ENCODE measurements around the gene CFAP251. TPM values are rescaled to one million over a fixed set of nuclear protein-coding genes. Genes with fewer than 3 reads are reported as not detected.

The CFAP251 gene
- total and polyA plus RNA-seq, 4 donors, result 4.4 to 12.2 (median 8.2) TPM

GRCh38 chr12:121955258-121956237, 37.2 kb downstream of the CFAP251 start:
- 74% methylated on average over 12 of the region's 13 CpGs for WGBS (ENCODE audit: insufficient coverage)
- no peak overlapping the region for H3K4me3 ChIP-seq (ENCODE audit: low read depth, low read length)
- no peaks in the 10 kb centered on the region for H3K27me3 ChIP-seq (ENCODE audit: control insufficient read depth, insufficient read depth, low read length)
- no peaks in the 10 kb centered on the region for H3K9me3 ChIP-seq (ENCODE audit: control insufficient read depth, insufficient read depth, low read length)
- peaks cover 3% of the 10 kb centered on the region for H3K36me3 ChIP-seq (ENCODE audit: control insufficient read depth, insufficient read depth, low read length)
- no peak overlapping the region for H3K27ac ChIP-seq (ENCODE audit: low read depth, low read length)
- DNase-seq (ENCODE audit: low read depth in 4 of 6, low spot score in 6 of 6), result peak in 1 of 6 donors; percentile 83
- H3K4me1 ChIP-seq (ENCODE audit: control insufficient read depth, insufficient read depth, low read length), result peaks cover 4% of the 10 kb centered on the region

- Histone ChIP-seq H3K4me1 (ENCODE audit: control insufficient read depth, insufficient read depth, low read length) (peaks cover 4% of the 10 kb centered on the region), H3K9me3 (ENCODE audit: control insufficient read depth, insufficient read depth, low read length) (no peaks in the 10 kb centered on the region), H3K27ac (ENCODE audit: low read depth, low read length) (no peak overlapping the region), H3K27me3 (ENCODE audit: control insufficient read depth, insufficient read depth, low read length) (no peaks in the 10 kb centered on the region), H3K4me3 (ENCODE audit: low read depth, low read length) (no peak overlapping the region), H3K36me3 (ENCODE audit: control insufficient read depth, insufficient read depth, low read length) (peaks cover 11% of the 10 kb centered on the region)
- WGBS (ENCODE audit: insufficient coverage), result 52% methylated on average over 3 of the region's 6 CpGs
- DNase-seq (ENCODE audit: low read depth in 4 of 6, low spot score in 6 of 6), result peak in 2 of 6 donors; percentile 26 to 90
Observed at GRCh38 chr12:121957861-121958515, 39.6 kb downstream of the CFAP251 start.

GRCh38 chr12:121958541-121959240, 40.3 kb downstream of the CFAP251 start:
- Histone ChIP-seq H3K9me3 (ENCODE audit: control insufficient read depth, insufficient read depth, low read length) (no peaks in the 10 kb centered on the region), H3K4me3 (ENCODE audit: low read depth, low read length) (no peak overlapping the region), H3K4me1 (ENCODE audit: control insufficient read depth, insufficient read depth, low read length) (peaks cover 4% of the 10 kb centered on the region), H3K27ac (ENCODE audit: low read depth, low read length) (no peak overlapping the region), H3K27me3 (ENCODE audit: control insufficient read depth, insufficient read depth, low read length) (no peaks in the 10 kb centered on the region), H3K36me3 (ENCODE audit: control insufficient read depth, insufficient read depth, low read length) (peaks cover 16% of the 10 kb centered on the region)
- DNase-seq (ENCODE audit: low read depth in 4 of 6, low spot score in 6 of 6), result peak in 1 of 6 donors; percentile 80
- 27% methylated on average over 18 of the region's 21 CpGs for WGBS (ENCODE audit: insufficient coverage)

- no peak for DNase-seq (ENCODE audit: low read depth in 4 of 6, low spot score in 6 of 6)
- peaks cover 16% of the 10 kb centered on the region for H3K36me3 ChIP-seq (ENCODE audit: control insufficient read depth, insufficient read depth, low read length)
- no peak overlapping the region for H3K27ac ChIP-seq (ENCODE audit: low read depth, low read length)
- H3K27me3 ChIP-seq (ENCODE audit: control insufficient read depth, insufficient read depth, low read length), result no peaks in the 10 kb centered on the region
- no peak overlapping the region for H3K4me3 ChIP-seq (ENCODE audit: low read depth, low read length)
- no peaks in the 10 kb centered on the region for H3K9me3 ChIP-seq (ENCODE audit: control insufficient read depth, insufficient read depth, low read length)
- WGBS (ENCODE audit: insufficient coverage), result 92% methylated on average over 6 of the region's 7 CpGs
- H3K4me1 ChIP-seq (ENCODE audit: control insufficient read depth, insufficient read depth, low read length), result peaks cover 4% of the 10 kb centered on the region
Observed at GRCh38 chr12:121960541-121960940, 42.1 kb downstream of the CFAP251 start.

GRCh38 chr12:121961195-121961879, 42.9 kb downstream of the CFAP251 start:
- WGBS (ENCODE audit: insufficient coverage), result 100% methylated on average over 1 of the region's 5 CpGs
- no peak overlapping the region for H3K27ac ChIP-seq (ENCODE audit: low read depth, low read length)

DNA sequence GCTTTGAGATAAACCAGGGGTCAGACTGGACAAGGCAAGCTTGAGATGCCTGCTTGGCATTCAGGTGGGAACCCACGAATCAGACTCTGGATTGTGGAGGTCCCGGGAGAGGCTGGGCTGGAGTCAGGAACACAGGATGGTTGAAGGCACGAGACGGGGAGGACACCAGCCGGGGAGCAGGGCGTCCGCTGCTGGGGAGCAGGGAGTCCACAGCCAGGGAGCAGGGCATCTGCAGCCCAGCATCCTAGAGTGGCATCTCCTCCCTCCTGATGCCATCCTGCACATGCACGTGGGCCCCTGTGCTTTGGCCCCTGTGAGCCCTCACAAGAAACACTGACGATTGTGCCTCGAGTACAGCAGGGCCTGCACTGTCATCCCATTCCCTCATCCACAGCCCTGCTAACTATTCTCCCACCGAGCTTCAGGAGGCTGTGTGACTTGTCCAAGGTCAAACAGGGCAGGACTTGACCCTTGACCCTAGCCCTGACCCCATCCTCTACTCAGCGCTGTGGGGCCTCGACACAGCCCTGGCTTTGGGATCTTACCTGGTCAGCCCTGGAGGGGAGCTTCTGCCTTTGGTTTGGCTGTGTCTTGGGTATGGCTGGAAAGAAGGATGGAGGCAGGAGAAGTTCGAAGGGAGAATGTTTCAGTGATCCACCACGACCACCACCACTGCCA, 45.1 kb downstream of the CFAP251 start:
- no peak for DNase-seq (ENCODE audit: low read depth in 4 of 6, low spot score in 6 of 6)
- Histone ChIP-seq H3K27ac (ENCODE audit: low read depth, low read length) (no peak overlapping the region), H3K36me3 (ENCODE audit: control insufficient read depth, insufficient read depth, low read length) (peaks cover 18% of the 10 kb centered on the region), H3K9me3 (ENCODE audit: control insufficient read depth, insufficient read depth, low read length) (no peaks in the 10 kb centered on the region), H3K27me3 (ENCODE audit: control insufficient read depth, insufficient read depth, low read length) (no peaks in the 10 kb centered on the region), H3K4me1 (ENCODE audit: control insufficient read depth, insufficient read depth, low read length) (peaks cover 2% of the 10 kb centered on the region), H3K4me3 (ENCODE audit: low read depth, low read length) (no peak overlapping the region)
- WGBS (ENCODE audit: insufficient coverage), result 89% methylated on average over 11 of the region's 15 CpGs

More at GRCh38 chr12:121961195-121961879, 42.9 kb downstream of the CFAP251 start:
- Histone ChIP-seq H3K9me3 (ENCODE audit: control insufficient read depth, insufficient read depth, low read length) (no peaks in the 10 kb centered on the region), H3K36me3 (ENCODE audit: control insufficient read depth, insufficient read depth, low read length) (peaks cover 16% of the 10 kb centered on the region), H3K27me3 (ENCODE audit: control insufficient read depth, insufficient read depth, low read length) (no peaks in the 10 kb centered on the region), H3K4me3 (ENCODE audit: low read depth, low read length) (no peak overlapping the region), H3K4me1 (ENCODE audit: control insufficient read depth, insufficient read depth, low read length) (peaks cover 4% of the 10 kb centered on the region)
- no peak for DNase-seq (ENCODE audit: low read depth in 4 of 6, low spot score in 6 of 6)

DNA sequence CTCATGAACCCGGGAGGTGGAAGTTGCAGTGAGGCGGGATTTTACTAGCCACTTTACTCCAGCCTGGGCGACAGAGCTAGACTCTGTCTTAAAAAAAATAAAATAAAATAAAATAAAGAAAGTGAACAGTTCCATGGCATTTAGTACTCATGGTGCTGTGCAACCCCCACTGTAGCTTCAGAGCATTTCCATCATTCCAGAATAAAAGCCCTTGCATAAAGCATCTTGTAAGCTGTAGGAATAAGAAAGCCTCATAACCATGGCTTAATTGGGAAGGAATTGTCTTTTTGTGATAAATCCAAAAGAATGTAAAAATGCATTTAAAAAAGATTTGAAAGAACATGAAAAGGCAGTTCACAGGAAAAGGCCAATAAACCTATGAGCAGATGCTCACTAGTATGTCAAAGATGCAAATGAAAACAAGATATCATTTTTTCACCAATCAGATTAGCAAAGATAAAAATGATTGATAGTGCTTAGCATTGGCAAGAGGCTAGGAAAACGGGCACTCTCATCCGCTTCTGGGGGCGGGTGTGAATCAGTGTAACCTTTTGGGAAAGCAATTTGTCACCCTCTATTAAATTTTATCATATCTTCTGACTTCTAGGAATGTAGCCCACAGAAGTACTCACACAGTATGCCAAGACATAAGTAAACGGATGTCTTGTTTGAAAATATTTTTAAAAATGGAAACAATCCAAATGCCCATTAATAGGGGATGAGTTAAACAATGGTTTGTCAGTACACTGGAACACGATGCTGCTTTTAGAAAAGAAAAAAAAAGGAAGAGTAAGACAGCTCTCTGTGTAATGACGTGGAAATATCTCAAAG, 46.6 kb downstream of the CFAP251 start:
- peak in 1 of 6 donors; percentile 69 for DNase-seq (ENCODE audit: low read depth in 4 of 6, low spot score in 6 of 6)
- Histone ChIP-seq H3K9me3 (ENCODE audit: control insufficient read depth, insufficient read depth, low read length) (no peaks in the 10 kb centered on the region), H3K27me3 (ENCODE audit: control insufficient read depth, insufficient read depth, low read length) (no peaks in the 10 kb centered on the region), H3K4me3 (ENCODE audit: low read depth, low read length) (no peak overlapping the region), H3K4me1 (ENCODE audit: control insufficient read depth, insufficient read depth, low read length) (no peaks in the 10 kb centered on the region), H3K27ac (ENCODE audit: low read depth, low read length) (no peak overlapping the region), H3K36me3 (ENCODE audit: control insufficient read depth, insufficient read depth, low read length) (peaks cover 19% of the 10 kb centered on the region)
- WGBS (ENCODE audit: insufficient coverage), result no CpG with 5 or more reads among the region's 9 CpGs

- Histone ChIP-seq H3K27ac (ENCODE audit: low read depth, low read length) (no peak overlapping the region), H3K4me3 (ENCODE audit: low read depth, low read length) (no peak overlapping the region), H3K4me1 (ENCODE audit: control insufficient read depth, insufficient read depth, low read length) (no peaks in the 10 kb centered on the region), H3K9me3 (ENCODE audit: control insufficient read depth, insufficient read depth, low read length) (no peaks in the 10 kb centered on the region), H3K27me3 (ENCODE audit: control insufficient read depth, insufficient read depth, low read length) (no peaks in the 10 kb centered on the region), H3K36me3 (ENCODE audit: control insufficient read depth, insufficient read depth, low read length) (peaks cover 25% of the 10 kb centered on the region)
- WGBS (ENCODE audit: insufficient coverage), result 93% methylated on average over 4 of the region's 5 CpGs
- peak in 1 of 6 donors; percentile 57 for DNase-seq (ENCODE audit: low read depth in 4 of 6, low spot score in 6 of 6)
Observed at GRCh38 chr12:121966959-121967358, 48.6 kb downstream of the CFAP251 start.
